ENCODE results near the gene CHAMP1. TPM values are rescaled to one million over a fixed set of nuclear protein-coding genes. Genes with fewer than 3 reads are reported as not detected.

CHAMP1 gene
- total RNA-seq, 4 donors from 2014 or later = 10.0 to 26.8 (median 16.3) TPM

- peak overlapping the region; percentile 93 to 98 (median 94) for H3K27ac ChIP-seq (replicated peaks in 1 of 4)
- peak overlapping the region; percentile 82 to 92 (median 84) for H3K4me3 ChIP-seq
- H3K4me1 ChIP-seq = peaks cover 43 to 60% (median 58%) of the 10 kb centered on the region in 4 donors
- TF ChIP-seq EP300 (IDR thresholded peaks at IDR 0.05) (no peak), CTCF (IDR thresholded peaks at IDR 0.05) (no peak), POLR2AphosphoS5 (IDR thresholded peaks at IDR 0.05) (no peak)
- DNase-seq (ENCODE audit: extremely low spot score) = no peak
- H3K36me3 ChIP-seq = no peaks in the 10 kb centered on the region
- no peaks in the 10 kb centered on the region for H3K9me3 ChIP-seq
- no peaks in the 10 kb centered on the region for H3K27me3 ChIP-seq
- intact Hi-C loops (cut with DNase I) = no loop called here
- WGBS = 15% methylated on average over 7 of the region's 7 CpGs
Observed at GRCh38 chr13:114315074-114315785, 927 bp downstream of the CHAMP1 start.

- Histone ChIP-seq H3K4me3 (no peak overlapping the region), H3K36me3 (peaks cover 17 to 27% (median 26%) of the 10 kb centered on the region in 4 donors), H3K4me1 (peaks cover 39 to 57% (median 55%) of the 10 kb centered on the region in 4 donors), H3K27me3 (no peaks in the 10 kb centered on the region), H3K9me3 (no peaks in the 10 kb centered on the region), H3K27ac (replicated peaks in 1 of 4) (peak overlapping the region in 1 of 4 donors; percentile 32)
- no peak for DNase-seq (ENCODE audit: extremely low spot score)
- no peak for TF ChIP-seq CTCF (IDR thresholded peaks at IDR 0.05)
- TF ChIP-seq POLR2AphosphoS5 (IDR thresholded peaks at IDR 0.05) = no peak
- TF ChIP-seq EP300 (IDR thresholded peaks at IDR 0.05) = no peak
- TF ChIP-seq POLR2A (IDR thresholded peaks at IDR 0.05; ENCODE audit: low read depth) = no peak
- 24% methylated on average over 1 of the region's 1 CpG for WGBS
- intact Hi-C loops (cut with DNase I) = no loop called here
Observed at GRCh38 chr13:114318624-114319023, 4.3 kb downstream of the CHAMP1 start.

GRCh38 chr13:114319441-114319913, 5.2 kb downstream of the CHAMP1 start:
- no peaks in the 10 kb centered on the region for H3K27me3 ChIP-seq
- DNase-seq (ENCODE audit: extremely low spot score) = no peak
- WGBS = 34% methylated on average over 3 of the region's 3 CpGs
- H3K4me1 ChIP-seq = peaks cover 37 to 55% (median 53%) of the 10 kb centered on the region in 4 donors
- intact Hi-C loops (cut with DNase I) = no loop called here
- H3K27ac ChIP-seq (replicated peaks in 1 of 4) = no peak overlapping the region
- H3K9me3 ChIP-seq = no peaks in the 10 kb centered on the region
- TF ChIP-seq POLR2AphosphoS5 (IDR thresholded peaks at IDR 0.05) (no peak), POLR2A (IDR thresholded peaks at IDR 0.05; ENCODE audit: low read depth) (no peak), EP300 (IDR thresholded peaks at IDR 0.05) (no peak), CTCF (IDR thresholded peaks at IDR 0.05) (no peak)
- peaks cover 21 to 35% (median 34%) of the 10 kb centered on the region in 4 donors for H3K36me3 ChIP-seq
- no peak overlapping the region for H3K4me3 ChIP-seq

GRCh38 chr13:114320065-114320464, 5.8 kb downstream of the CHAMP1 start:
- intact Hi-C loops (cut with DNase I) = no loop called here
- Histone ChIP-seq H3K4me3 (no peak overlapping the region), H3K36me3 (peaks cover 25 to 41% (median 40%) of the 10 kb centered on the region in 4 donors), H3K4me1 (peaks cover 36 to 53% (median 52%) of the 10 kb centered on the region in 4 donors), H3K27me3 (no peaks in the 10 kb centered on the region), H3K9me3 (no peaks in the 10 kb centered on the region), H3K27ac (replicated peaks in 1 of 4) (no peak overlapping the region)
- DNase-seq (ENCODE audit: extremely low spot score) = no peak
- TF ChIP-seq POLR2A (IDR thresholded peaks at IDR 0.05; ENCODE audit: low read depth) (no peak), POLR2AphosphoS5 (IDR thresholded peaks at IDR 0.05) (no peak), EP300 (IDR thresholded peaks at IDR 0.05) (no peak), CTCF (IDR thresholded peaks at IDR 0.05) (no peak)

All from esophagus muscularis mucosa (tissue), 4 donors.